ENCODE results near the gene BAIAP3.

The BAIAP3 gene

GRCh38 chr16:1333854-1334700 is 632 bp downstream of the BAIAP3 start:
- peak; percentile 45 for DNase-seq

DNA sequence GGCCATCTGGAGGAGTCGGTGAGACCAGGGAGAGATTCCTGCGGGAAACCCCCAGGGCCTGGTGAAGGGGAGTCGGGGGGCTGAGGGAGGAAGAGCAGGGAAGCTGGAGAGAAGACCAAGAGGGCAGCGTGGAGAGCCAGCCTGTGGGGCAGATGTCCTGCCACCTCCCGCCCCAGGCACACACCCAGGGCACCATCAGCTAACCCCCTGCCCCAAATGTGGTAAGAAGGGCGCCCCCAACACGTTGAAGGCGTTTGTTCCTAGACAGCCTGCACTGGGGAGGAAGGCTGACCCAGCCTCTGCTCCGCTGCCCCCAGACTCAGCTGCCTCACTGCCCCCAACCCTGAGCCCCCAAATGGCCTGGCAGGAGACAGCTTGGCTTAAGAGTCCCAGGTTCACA is 1.3 kb downstream of the BAIAP3 start:
- DNase-seq: no peak

DNA sequence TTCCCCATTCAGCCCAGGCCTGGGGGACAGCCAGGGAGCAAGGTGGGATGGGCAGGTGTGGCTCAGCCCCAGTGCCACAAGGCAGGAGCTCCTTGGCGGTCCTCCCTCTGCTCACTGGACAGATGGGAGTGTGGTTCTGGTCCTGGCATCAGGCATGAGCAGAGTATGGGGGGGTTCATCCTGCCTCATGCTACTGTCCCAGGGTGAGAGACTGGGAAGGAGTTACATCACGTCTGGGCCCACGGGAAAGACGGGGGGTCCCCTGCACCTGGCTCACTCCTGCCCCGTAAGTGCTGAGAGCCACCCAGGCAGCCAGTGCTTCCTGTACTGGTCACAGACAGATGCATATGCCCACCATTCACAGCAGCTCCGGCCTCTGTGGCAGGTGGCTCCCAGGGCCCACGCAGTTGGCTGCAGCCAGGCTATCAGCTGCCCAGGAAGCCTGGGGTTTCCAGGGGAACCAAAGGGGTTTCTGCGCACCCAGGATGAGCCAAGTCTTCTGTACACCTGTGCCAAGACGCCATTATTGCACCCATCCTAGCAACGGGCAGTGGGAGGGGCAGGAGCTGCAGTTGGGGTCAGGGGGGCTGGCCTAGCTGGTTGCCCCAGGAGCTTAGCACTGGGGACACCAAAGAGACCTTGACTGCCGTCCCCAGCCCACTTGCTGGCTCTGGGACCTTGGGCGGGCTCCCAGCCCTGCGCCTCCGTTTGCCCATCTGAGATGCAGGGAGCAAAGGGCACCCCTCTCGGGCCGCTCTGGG is 1.9 kb downstream of the BAIAP3 start:
- DNase-seq: no peak

DNA sequence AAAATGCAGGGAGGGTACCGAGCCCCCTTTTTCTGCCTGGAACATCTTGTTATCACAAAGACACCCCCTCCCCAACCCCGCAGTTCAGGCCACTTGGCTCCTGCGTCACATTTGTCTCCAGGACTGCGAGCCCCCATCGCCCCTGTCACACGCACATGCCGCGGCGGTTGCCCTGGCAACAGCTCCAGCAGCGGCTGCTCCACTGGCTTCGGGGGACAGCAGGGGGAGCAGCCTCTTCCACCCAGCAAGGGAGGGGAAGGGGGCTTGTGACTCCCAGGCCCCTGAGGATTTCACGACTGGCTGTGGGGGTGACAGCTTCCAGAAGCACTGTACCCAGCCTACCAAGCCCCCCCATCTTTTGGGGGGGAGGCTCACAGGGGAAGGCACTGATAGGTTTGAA is 2.6 kb downstream of the BAIAP3 start:
- no peak for DNase-seq

GRCh38 chr16:1336619-1337018 is 3.2 kb downstream of the BAIAP3 start:
- no peak for DNase-seq

- DNase-seq: peak; percentile 46
Measured at GRCh38 chr16:1337486-1337885, 4.0 kb downstream of the BAIAP3 start.

- peak; percentile 87 for DNase-seq
Measured at GRCh38 chr16:1338119-1338730, 4.8 kb downstream of the BAIAP3 start.

GRCh38 chr16:1338855-1339675 is 5.6 kb downstream of the BAIAP3 start:
- no peak for DNase-seq

GRCh38 chr16:1340730-1341494 is 7.5 kb downstream of the BAIAP3 start:
- DNase-seq: no peak

GRCh38 chr16:1341495-1342420 is 8.3 kb downstream of the BAIAP3 start:
- peak; percentile 47 for DNase-seq

DNA sequence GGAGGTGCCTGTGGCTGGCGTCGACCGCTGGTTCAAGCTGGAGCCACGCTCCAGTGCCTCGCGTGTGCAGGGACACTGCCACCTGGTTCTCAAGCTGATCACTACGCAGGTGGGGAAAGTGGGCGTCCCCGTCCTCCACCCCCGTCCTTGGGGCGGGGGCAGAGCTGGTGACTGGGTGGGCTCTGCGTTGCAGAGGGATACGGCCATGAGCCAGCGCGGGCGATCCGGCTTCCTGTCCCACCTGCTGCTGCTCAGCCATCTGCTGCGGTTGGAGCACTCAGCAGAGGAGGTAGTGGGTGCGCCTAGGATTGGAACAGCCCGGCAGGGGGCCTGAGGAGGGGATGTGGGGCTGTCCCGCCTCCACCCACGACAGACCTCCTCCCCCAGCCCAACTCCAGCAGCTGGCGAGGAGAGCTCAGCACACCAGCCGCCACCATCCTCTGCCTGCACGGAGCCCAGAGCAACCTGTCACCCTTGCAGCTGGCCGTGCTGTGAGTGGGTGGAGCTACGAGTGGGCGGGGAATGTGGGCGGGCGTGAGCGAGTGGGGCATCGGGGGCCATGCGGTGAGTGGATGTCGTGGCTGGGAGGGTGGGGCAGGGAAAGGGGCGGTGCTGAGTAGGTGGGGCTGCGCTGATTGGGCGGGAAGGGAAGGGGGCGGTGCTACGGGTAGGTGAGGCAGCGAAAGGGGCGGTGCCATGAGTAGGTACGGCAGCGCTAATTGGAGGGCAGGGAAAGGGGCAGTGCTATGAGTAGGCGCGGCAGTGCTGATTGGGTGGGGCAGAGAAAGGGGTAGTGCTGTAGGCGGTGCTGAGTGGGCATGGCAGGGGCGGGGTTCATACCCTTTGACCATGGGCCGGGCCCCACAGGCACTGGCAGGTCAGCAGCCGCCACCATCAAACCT is 9.3 kb downstream of the BAIAP3 start:
- peak; percentile 98 for DNase-seq

DNA sequence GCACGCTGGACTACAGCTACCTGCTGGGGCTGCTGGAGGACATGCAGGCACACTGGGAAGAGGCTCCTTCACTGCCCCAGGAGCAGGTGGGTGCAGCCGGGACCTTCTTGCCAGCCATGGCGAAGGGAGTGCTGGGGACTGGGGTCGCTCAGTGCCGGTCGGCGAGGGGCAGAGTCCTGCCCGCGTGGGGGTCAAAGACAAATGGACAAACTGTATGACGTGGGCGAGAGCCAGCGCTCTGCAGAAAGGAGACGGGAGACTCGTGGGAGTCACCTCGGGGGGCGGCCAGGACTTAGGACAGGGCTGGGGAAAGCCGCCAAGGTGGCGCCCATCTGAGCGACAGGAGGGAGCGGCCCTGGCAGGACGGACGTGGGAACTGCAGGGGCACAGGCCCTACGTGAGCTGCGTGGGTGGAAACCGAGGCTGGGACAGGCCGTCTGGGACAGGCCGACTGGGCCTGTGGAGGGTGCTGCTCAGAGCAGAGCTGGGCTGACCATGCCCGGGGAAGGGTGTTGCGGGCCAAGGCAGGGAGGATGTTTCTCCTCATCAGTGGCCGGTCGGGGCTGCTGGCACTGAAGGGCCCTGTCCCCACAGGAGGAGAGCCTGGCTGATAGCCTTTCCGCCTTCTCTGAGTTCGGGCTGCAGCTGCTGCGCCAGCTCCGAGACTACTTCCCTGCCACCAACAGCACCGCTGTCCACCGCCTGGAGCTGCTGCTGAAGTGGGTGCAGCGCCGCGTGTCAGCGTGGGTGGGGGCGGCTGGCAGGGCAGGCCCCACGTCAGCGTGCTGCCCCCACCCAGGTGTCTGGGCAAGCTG is 10.2 kb downstream of the BAIAP3 start:
- DNase-seq: no peak

DNA sequence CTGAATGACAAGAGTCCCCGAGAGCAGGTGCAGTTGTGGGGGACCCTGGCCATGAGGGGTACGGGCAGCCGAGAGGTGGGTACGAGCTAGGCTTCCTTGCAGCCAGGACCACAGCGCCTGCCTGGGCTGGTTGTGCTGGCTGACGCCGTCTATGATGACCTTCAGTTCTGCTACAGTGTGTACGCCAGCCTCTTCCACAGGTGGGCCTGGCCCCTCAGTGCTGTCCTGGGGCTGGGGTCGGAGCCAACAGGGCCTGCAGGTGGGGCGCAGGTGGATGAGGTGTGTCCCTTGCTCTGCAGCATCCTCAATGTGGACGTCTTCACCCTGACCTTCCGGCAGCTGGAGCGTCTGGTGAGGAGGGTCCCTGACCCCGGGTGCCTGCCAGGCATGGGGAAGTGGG is 11.1 kb downstream of the BAIAP3 start:
- DNase-seq: no peak

GRCh38 chr16:1345087-1345486 is 11.6 kb downstream of the BAIAP3 start:
- DNase-seq: peak; percentile 21

DNA sequence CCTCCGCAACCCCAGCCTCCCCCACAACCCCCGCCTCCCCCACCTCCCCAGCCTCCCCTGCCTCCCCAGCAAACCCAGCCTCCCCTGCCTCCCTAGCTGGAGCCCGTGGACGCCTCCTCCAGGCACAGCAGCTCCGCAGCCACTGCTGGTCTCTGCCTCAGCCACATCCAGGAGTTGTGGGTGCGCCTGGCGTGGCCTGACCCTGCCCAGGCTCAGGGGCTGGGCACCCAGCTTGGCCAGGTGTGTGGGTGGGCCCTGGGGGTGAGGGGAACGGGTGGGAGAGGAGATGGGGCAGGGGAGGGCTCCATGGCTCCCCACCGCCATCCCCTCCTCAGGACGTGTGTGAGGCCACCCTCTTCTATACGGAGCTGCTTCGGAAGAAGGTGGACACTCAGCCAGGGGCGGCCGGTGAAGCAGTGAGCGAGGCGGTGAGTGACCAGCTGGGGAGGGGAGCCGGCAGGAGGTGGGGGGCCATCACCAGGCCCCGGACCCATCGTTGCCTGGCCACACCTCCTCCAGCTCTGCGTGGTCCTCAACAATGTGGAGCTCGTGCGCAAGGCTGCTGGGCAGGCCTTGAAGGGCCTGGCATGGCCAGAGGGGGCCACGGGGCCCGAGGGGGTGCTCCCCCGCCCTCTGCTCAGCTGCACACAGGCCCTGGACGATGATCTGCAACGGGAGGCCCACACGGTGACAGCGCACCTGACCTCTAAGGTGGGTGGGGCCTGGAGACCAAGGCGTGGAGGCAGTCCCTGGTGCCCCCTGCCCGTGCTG is 12.4 kb downstream of the BAIAP3 start:
- no peak for DNase-seq

DNA sequence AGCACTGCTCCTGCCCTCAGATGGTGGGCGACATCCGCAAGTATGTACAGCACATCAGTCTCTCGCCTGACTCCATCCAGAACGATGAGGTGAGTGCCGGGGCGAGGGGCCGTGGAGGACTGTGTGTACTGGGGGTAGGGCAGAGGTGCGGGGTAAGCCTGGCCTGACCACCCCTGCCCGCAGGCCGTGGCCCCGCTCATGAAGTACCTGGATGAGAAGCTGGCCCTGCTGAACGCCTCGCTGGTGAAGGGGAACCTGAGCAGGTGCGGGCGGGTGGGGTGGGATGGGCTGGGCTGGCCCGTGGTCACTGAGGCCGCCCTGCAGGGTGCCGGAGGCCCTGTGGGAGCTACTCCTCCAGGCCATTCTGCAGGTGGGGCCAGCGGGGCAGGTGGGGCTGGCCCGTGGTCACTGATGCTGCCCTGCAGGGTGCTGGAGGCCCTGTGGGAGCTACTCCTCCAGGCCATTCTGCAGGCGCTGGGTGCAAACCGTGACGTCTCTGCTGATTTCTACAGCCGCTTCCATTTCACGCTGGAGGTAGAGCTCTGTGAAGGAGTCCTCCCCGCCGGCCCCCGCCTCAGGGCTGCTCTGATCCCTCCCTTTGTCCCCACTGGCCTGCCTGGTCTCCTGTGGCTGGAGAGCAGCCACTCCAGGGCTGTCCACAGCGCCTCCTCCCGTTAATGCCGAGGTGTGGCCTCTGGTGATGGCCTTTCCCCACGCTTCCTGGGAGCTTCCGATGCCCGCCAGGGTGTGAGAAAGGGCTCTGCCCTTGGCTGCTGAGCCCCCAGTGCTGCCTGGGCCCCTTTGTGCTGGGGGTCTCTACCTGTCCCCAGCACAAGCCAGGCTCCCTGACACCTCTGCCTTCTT is 13.2 kb downstream of the BAIAP3 start:
- peak; percentile 49 for DNase-seq

- DNase-seq: no peak
Measured at GRCh38 chr16:1347286-1347855, 13.9 kb downstream of the BAIAP3 start.

All from DMS53 (cell line).